ENCODE data around the gene CNTFR.

GRCh38 chr9:34575241-34575640, 14.3 kb downstream of the CNTFR start:
- TF ChIP-seq CTCF (IDR thresholded peaks at IDR 0.05; ENCODE audit: insufficient read depth, low read depth, low read length) (no peak), EZH2 (IDR thresholded peaks at IDR 0.05; ENCODE audit: insufficient read depth, low read length) (no peak)

Measured in astrocyte (in vitro differentiated cells and primary cell).